Stimulated activated CD4-positive, alpha-beta T cell treated with anti-CD3 and anti-CD28 coated beads, TNF-alpha, amount 100 ng/mL, for 24 hours (primary cell): Measurements from ENCODE around the gene LARGE1.

Experiments used
- DNase-seq, 3 experiments: peaks; one replicate each; pipeline ENCODE4 v3.0.0-alpha.2; 2020; ENCODE audit warnings: low read depth in 3 of 3

LARGE1 gene

DNA sequence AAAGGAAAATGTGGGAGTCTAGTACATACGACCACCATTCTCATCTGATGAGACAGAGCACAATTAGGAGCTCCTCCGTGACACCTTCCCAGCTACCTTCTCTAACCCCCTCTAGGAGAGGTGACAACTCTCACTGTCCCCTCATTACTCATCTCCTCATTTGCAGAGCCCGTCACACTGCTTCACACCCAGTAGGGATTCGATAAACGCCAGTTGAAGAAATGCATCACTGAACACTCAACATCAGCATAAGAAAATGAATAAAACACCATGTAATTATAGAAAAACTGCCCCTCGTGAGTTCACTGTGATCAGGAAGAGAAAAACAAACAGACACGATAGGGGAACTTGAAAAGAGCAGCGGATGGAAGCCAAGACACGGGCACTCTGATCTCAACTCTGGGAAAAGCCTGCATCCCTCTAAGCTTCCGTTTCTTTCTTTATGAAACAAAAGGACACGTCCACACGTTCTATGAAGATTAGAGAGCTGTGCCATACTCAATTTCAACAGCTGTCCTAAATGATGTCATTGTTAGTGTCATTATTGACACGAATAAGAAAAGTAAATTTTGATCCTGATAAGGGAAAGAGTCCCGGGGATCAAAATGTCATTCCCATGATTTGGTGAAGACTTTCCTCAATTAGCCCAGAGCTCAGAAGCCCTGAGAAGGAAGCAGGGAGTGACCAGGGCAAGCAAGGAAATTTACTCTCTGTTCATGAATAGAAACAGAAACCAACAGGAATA is 356.9 kb downstream of the LARGE1 start:
- DNase-seq: no peak

DNA sequence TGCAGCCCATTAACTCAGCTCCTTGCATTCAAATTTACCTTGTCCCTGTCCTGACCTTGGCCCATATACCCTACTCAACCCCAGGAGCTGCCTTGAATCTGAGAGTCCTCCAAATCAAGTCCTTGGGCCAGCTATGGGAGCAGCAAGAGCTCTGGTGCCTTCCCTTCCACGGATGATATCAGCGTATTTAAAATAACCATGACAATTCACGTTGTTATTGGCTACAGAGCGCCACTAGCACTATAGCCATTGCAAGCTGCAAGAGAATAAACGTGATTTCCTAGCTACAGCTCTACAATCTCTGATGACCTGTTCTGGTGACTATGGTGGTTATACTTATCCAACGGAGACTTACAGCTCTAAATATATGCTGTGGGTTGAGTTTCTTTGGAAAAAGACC is 357.8 kb downstream of the LARGE1 start:
- DNase-seq: no peak

DNA sequence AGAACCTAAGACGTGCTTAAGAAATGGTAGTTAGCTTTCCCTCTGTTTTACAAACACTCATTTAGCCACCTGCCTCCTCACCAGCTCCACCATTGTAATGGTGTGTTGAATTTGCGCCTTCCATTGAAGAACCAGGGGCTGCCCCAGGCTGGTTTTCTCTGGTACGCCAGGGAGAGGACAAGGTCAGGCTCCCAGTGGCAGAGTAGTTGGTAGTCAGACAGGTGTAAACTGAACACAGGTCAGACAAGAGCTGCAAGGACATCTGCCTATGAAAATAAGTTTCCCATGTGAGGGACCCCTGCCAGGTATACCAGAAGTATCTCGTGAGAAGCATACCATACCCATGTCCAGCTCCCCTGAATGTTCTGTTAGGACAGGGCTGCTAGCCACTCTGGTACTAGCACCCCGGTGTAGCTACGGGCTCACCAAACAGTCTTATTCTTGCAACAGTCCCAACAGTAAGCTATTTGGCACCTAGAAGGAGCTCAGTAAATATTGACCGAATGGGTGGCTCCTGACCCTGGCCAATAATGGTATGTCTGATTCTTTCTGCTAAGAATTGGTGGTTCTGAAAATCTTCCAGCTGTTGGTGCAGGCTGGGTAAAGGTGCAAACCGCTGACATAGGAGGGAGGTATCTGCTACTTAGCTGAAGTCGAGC is 359.0 kb downstream of the LARGE1 start:
- no peak for DNase-seq

DNA sequence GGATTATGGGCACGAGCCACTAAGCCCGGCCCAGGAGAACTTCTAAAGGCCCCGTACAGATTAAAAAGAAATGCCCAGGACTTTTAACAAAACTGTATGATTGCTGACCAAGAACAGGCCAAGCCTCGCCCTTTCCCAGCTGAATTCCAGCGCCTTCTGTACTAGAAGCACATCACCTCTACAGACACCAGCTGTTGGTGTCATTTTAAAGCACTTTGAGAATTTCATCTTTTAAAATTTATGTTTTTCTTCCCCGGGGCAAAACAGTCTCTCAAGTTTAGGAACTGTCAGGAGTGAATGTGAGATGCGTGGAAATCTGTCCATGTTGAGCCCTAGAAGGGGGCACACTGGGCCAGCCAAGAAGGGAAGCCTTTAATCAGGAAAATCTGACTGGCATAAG is 362.4 kb downstream of the LARGE1 start:
- no peak for DNase-seq

DNA sequence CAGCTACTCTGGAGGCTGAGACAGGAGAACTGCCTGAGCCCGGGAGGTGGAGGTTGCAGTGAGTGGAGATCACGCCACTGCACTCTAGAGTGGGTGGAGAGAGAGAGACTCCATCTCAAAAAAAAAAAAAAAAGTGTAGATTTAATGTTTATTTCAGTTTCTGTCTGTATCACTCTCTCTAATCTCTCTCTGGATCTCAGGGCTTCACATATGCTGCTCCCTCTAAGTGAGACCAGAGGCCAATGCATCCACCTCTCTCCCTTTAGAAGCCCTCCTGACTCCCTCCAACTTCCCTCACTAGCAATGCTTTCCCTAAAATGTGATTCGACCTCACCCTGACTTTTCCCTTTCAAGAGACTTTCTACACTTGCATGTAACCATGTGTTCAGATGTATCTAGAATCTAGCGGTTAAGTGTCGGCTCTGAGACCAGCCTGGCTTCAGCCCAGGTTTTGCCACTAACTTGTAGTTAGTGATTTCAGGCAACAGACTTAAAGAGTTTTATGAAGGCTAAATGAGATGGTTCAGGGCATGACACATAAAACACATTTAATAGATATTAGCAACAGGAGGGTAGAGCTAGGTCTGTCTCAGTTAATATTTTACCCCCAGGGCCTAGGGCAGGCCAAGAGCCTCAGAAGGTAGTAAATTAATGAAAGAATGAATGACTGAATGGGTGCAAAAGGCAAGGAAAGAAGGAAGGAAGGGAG is 364.3 kb downstream of the LARGE1 start:
- no peak for DNase-seq

DNA sequence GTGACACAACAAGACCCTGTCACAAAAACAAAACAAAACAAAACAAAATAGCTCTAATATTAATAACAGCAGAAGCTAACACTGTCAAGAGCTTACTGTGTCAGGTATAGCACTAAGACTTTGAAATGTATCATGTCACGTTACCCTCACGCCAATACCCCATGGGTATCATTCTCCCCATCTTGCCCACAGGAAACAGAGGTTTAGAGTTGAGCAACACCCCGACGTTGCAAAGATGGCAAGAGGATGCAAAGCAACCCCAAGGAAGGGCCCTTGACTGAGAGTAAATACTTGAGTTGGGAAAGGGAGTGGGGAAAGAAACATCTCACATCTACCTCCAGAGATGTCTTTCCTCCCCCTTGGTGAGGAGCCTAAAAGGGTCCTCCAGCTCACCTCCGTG is 366.8 kb downstream of the LARGE1 start:
- DNase-seq: no peak

DNA sequence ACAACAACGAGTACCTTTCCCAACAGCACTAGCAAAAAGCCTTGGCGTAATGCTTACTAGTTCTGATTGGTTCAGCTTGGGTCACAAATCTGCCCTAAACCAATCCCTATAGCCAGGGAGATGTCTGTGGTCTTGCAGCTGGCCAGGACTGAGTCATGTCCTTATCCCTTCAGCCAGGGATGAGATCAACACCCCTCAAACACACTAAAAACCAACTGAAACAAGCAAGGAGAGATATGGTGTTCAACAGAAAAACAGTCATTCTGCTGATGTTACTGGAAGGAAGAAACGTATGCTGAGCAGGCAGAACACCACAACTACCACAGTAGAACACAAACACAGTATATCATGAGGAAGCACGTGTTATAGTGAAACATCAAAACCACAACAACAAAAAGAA is 375.6 kb downstream of the LARGE1 start:
- DNase-seq: no peak

DNA sequence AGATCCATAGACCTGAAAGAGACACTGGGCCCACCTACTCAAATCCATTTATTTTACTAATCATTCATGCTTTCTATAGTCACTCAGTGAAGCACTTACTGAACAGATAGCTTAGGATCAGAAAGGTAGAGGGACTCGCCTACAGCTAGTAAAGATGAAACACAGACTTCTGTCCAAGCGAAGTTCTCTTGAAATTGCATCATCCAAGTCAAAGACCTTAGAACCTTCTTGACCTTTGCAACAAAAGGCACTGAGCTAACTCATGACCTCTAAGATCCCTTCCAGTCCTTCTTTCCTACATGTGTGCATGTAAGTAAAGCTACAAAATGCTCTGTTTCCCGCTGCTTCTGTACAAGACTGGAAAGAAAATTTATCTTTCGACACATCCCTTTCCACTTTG is 377.6 kb downstream of the LARGE1 start:
- no peak for DNase-seq

DNA sequence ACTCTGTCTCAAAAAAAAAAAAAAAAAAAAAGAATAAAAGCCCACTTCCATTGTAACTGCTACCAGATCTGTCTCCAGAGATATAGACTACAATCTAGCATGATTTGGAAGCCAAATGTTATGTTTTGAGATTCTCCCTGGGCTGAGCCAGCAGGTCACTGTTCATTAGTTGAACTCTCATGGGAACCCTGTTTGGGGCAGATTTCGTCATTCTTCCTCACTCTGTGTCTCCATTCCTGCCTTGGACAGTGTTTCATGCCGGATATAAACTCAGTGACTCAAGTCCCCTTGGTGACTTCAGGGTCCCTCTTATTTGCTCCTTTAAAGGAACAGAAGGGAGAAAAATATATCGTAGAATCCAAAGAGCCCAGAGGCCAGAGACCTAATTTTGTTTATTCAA is 378.1 kb downstream of the LARGE1 start:
- no peak for DNase-seq

DNA sequence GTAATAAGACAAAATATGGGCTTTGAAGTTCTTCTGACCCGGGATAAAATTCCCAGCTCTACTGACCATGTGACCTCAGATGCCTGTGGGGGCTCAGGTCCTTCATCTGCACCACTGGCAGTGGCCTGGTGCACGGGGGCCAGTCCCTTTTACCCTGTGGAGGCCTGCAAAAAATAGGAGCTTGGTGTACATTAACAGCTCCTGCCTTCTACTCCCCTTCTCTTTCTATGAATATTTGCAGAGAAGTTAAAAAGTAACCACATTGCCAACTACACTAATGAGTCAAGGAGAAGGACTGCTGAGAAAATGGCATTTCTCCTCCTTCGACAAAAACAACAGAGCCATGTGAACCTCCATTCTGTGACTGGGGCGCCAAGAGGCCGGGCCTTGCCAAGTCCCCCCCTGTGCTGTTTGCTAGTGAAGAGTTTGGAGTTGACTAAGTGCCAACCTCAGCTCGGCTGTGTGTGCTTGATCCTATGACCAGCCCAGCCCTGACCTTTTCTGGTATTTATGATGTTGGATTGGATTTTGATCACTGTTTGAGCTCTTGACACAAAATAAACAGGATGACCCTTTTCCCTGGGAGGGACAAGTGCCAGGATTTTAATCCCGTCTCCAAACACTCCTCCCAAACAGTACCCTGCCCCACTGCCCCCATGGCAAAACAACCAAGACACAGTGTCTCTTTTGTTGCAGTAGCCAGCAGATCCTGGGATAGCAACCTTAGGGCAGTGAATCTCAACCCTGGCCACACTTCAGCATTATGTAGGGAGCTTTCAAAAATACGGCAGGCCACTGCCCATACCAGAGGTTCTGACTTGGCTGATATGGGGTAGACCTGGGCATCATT is 380.1 kb downstream of the LARGE1 start:
- no peak for DNase-seq

DNA sequence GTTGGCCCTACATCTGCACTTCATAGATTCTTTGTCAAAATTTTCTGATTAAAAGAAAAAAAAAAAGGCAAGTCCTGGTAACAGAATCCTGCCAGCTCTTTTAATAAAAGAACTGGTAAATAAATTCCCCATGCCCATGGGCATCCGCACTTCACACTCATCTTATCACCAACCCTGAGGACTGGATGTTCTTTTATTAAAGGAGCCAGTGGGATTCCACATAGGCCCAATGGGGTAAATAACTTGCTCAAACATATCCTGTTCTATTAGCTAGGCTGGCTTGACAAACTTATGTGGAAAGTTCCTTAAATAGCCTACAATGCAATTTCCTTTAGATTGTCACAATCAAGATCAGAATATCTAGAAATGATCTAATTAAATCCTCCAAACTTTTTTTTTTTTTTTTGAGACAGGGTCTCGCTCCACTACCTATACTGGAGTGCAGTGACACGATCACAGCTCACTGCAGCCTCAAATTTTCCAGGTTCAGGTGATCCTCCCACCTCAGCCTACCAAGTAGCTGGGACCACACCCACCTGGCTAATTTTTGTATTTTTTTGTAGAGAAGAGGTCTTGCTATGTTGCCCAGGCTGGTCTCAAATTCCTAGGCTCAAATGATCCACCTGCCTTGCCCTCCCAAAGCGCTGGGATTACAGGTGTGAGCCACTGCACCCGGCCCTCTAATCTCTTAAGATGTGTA is 380.9 kb downstream of the LARGE1 start:
- no peak for DNase-seq

DNA sequence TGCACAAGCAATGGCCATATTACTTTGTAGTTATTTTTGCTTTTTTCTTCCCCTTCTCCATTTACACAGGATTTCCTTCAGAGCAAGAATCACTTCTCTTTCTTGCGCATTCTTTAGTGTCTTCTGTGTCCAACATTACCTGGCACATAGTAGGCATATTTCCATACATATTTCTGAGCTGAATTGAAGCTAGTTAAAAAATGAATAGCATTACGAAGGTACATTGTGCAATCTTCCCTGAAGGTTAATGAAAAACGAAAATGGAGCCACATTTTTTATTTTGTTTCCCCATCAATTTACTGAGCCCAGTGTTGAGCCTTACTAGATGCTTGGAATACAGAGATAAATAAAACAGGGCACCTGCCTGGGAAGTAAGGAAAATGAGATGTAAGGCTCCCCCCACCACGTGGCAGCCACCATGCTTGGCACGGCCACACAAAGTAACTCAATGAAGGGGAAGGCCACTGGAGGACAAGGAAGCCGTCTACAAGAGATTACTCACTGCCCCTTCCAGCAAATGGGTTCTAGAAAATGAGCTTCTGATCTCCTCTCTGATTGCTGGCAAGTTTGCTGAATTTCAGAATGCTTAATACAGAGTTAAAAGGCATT is 381.9 kb downstream of the LARGE1 start:
- no peak for DNase-seq

DNA sequence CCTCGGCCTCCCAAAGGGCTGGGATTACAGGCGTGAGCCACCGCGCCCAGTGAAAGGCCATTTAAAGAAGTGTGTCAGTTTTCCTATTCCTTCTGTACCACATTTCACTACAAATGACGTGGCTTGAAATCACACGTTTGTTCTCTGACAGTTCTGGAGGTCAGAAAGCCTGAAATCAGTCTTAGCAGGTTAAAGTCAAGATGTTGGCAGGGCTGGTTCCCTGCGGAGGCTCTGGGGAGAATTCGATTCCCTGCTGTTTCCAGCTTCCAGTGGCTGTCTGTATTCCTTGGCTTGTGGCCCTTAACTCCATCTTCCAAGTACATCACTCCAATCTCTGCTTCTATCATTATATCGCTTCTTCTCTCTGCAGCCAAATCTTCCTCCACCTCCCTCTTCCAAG is 383.2 kb downstream of the LARGE1 start:
- DNase-seq: no peak

DNA sequence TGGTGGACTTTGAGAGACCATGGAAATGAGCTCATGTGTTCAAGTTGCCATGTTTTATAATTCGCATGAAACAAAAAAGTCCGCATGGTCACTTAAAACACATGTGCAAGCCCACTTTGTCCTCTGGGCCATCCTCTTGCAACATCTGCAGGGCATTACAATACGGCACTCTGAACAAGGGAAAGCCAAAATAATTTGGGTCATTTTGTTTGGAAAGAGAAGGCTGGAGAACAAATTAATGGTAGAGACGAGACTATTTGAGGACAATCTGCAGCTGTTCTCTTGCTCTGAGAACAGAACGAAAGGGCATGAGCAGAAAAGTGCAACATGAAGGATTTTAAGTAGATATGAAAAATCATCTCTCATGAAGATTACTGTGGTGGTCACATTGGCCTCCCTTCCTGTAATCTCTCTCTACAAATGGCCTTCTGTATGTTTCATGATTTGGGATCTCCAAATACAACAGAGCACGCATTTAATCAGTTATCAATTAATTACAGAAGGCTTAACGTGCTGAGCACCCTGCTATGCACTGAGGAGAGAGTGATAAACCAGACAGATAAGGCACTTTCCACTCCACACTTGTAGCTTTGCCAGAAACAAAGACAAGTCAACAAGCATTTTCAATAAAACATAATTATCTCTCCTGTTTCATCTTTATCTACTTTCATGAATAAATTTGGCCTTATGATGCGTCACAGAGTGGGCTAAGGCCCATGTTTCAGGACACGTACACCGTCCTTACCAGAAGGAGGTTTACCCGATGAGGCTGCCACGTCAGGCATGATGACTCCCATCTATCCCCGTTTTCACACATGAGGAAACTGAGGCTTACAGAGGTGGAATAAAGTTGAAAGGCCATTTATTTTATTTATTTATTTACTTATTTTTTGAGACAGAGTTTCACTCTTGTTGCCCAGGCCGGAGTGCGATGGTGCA is 384.1 kb downstream of the LARGE1 start:
- DNase-seq: no peak

DNA sequence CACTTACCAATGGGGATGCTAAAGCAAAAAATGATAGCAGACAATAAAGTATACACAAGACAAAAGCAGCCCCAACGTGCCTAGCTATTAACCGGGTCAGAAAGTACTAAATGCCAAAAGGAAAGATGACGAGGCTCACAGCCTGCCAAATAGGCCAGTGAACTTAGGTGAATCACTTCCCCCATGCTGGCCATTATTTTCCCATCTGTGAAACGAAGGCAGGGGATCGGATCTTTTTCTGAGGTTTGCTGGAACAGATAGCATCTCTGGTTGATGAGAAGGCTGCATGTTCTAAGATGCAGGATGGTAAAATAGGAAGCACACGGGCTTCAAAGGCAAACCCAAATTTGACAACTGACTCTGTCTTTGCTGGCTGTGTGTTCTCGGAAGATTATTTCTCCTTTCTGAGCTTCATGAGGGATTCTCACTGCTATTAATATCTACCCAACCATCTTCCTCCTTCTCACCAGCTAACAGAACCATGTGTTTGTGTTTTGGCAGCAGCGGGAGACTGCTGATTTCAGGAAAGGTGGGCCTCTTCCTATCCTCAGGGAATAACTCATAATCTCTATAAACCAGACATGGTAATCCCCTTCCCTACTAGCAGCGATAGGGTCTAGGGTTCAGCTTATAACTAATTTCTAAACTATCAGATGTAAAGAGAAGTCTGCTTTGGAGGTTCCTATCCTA is 390.7 kb downstream of the LARGE1 start:
- no peak for DNase-seq

DNA sequence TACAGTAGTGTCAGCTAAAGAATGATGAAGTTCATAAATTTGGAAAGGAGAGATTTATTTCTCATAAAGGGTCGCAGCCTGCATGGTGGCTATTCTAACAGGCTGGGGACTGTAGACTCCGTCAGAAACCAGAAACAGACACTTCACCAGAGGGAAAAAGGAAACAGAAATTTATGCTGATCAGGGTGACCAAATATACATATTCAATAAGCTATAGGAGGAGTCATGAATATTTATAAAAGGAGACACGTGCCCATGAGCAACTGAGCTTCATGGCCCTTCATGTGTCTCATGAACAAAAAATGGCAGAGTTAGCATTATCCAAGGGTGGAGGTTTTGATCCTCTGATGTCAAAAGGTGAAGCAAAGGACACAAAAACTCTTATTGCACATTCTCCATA is 392.1 kb downstream of the LARGE1 start:
- DNase-seq: no peak

DNA sequence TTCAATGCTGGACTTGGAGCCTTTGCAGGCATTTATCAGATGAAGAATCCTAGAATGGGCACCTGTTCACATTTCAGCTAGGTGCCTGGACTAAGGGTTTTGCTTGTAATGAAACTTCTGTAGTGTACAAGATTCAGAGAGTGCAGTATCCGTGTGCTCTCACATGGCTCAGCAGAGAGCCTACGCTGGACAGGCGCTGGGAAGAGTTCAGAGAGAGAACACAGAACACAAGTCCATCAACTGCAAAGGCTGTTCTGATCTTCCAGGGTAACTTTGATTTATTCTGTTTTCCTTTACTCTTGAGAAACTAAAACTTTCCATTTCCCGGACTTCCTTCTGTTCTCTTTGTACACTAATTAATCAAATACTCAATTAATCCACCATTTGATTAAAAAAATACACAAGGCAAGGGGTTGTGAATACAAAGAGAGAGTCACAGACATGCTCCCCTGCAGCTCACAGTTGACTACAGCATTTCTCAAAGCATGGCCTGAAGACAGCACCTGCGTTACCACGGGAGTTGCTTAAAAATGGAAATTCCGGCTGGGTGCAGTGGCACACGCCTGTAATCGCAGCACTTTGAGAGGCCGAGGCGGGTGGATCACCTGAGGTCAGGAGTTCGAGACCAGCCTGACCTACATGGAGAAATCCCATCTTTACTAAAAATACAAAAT is 393.7 kb downstream of the LARGE1 start:
- DNase-seq: no peak

DNA sequence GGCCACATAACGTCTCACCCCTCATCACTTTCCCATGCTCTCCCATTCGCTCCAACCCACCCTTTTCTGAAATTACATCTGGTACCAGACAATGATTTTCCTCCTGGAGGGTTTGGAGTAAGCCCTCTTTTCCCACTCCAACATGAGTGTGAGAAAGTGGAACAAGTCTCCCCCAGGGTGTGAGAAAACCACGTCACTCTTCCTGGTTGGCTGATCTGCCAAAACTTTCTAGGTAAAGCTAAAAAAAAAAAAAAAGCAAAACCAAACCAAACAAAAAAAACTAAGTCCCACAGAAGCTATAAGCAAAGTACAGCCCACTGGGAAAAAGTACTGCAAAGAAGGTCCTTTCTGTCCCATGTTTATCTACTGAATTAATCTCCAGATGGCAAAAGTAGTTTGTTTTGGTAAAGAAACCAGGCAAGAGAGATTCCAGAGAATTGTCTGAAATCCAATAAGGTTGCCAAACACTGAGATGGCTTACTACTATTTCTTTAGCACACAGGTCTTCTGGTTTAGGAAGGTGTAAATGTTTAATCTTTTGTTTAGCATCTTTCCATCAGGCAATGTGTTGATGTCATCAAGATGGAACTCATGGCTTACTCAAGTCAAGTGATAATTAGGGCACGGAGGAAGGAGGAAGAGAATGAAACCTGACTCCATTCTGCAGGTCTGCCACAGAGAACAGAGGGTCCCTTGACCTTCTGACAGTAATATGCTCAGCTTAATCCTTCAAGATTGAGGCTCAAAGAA is 395.6 kb downstream of the LARGE1 start:
- DNase-seq: no peak
